ENCODE measurements around the gene GALNTL6. TPM values are rescaled to one million over a fixed set of nuclear protein-coding genes. Genes with fewer than 3 reads are reported as not detected.

Gene GALNTL6
- total and polyA plus RNA-seq, 9 of the 15 experiments (the other 6 are each of a cell fraction or from before 2014, with no cell fraction given), result 0.18 to 0.50 (median 0.29) TPM

DNA sequence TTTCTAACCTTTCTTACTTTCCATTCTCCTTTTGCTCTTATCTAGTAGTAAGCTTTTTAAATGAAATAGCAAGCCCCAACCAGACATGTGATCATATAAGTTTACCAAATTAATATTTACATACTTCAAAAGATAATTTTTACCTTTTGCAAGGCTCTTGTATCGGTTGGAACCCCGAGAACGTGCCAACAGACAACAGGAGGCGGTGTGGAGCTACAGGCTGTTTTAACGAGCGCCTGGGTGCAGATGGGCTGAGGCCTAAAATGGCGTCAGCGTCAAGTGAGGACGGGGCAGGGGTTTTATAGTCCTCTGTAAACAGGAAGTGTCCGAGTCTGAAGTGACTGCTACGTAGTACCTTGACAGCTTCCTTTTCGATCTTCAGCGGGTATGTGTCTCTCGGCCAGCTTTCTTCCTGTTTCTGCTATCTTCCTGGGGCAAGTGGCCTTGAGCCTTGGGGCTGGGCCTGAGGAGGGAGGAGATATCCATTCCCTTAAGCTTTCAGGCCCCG, 342.7 kb downstream of the GALNTL6 start (continued):
- TF ChIP-seq, protein P1, sequence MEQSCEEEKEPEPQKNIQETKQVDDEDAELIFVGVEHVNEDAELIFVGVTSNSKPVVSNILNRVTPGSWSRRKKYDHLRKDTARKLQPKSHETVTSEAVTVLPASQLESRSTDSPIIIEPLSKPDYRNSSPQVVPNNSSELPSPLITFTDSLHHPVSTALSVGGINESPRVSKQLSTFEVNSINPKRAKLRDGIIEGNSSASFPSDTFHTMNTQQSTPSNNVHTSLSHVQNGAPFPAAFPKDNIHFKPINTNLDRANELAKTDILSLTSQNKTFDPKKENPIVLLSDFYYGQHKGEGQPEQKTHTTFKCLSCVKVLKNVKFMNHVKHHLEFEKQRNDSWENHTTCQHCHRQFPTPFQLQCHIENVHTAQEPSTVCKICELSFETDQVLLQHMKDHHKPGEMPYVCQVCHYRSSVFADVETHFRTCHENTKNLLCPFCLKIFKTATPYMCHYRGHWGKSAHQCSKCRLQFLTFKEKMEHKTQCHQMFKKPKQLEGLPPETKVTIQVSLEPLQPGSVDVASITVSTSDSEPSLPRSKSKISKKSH (CRISPR knock-in tag; IDR thresholded peaks at IDR 0.05), result no peak
- TF ChIP-seq ATF1 (CRISPR knock-in tag; IDR thresholded peaks at IDR 0.05) (no peak), ATF1 (tag; IDR thresholded peaks at IDR 0.05) (peak; percentile 90), ZNF507 (tag; conservative IDR thresholded peaks at IDR 0.05) (no peak), ZNF124 (CRISPR knock-in tag; IDR thresholded peaks at IDR 0.05) (no peak), ZKSCAN1 (IDR thresholded peaks at IDR 0.05; ENCODE audit: low read depth, low read length) (no peak), MCM2 (IDR thresholded peaks at IDR 0.05; ENCODE audit: low read depth) (no peak), ZEB2 (IDR thresholded peaks at IDR 0.05) (no peak), POLR2A (conservative IDR thresholded peaks at IDR 0.05) (peak; percentile 89), POLR2AphosphoS5 (IDR thresholded peaks at IDR 0.05; ENCODE audit: control insufficient read depth, insufficient read depth, low read depth, low read length) (peak; percentile 90), GTF2E2 (tag; IDR thresholded peaks at IDR 0.05) (no peak), LEF1 (IDR thresholded peaks at IDR 0.05) (0 out of 2 replicates have a peak, but pooled peaks have one; percentile 36), L3MBTL2 (IDR thresholded peaks at IDR 0.05) (peak; percentile 27; the same call in 1 of the 2 replicates), RFX5 (IDR thresholded peaks at IDR 0.05; ENCODE audit: low read depth, low read length) (no peak), TOE1 (IDR thresholded peaks at IDR 0.05; ENCODE audit: borderline replicate concordance) (no peak), TOE1 (CRISPR knock-in tag; IDR thresholded peaks at IDR 0.05; ENCODE audit: borderline replicate concordance, low read depth) (no peak), ZNF146 (CRISPR knock-in tag; IDR thresholded peaks at IDR 0.05; ENCODE audit: unreplicated experiment) (no peak)
- TF ChIP-seq, protein P2, sequence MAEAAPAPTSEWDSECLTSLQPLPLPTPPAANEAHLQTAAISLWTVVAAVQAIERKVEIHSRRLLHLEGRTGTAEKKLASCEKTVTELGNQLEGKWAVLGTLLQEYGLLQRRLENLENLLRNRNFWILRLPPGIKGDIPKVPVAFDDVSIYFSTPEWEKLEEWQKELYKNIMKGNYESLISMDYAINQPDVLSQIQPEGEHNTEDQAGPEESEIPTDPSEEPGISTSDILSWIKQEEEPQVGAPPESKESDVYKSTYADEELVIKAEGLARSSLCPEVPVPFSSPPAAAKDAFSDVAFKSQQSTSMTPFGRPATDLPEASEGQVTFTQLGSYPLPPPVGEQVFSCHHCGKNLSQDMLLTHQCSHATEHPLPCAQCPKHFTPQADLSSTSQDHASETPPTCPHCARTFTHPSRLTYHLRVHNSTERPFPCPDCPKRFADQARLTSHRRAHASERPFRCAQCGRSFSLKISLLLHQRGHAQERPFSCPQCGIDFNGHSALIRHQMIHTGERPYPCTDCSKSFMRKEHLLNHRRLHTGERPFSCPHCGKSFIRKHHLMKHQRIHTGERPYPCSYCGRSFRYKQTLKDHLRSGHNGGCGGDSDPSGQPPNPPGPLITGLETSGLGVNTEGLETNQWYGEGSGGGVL (CRISPR knock-in tag; IDR thresholded peaks at IDR 0.05), result no peak
- TF ChIP-seq, protein P3, sequence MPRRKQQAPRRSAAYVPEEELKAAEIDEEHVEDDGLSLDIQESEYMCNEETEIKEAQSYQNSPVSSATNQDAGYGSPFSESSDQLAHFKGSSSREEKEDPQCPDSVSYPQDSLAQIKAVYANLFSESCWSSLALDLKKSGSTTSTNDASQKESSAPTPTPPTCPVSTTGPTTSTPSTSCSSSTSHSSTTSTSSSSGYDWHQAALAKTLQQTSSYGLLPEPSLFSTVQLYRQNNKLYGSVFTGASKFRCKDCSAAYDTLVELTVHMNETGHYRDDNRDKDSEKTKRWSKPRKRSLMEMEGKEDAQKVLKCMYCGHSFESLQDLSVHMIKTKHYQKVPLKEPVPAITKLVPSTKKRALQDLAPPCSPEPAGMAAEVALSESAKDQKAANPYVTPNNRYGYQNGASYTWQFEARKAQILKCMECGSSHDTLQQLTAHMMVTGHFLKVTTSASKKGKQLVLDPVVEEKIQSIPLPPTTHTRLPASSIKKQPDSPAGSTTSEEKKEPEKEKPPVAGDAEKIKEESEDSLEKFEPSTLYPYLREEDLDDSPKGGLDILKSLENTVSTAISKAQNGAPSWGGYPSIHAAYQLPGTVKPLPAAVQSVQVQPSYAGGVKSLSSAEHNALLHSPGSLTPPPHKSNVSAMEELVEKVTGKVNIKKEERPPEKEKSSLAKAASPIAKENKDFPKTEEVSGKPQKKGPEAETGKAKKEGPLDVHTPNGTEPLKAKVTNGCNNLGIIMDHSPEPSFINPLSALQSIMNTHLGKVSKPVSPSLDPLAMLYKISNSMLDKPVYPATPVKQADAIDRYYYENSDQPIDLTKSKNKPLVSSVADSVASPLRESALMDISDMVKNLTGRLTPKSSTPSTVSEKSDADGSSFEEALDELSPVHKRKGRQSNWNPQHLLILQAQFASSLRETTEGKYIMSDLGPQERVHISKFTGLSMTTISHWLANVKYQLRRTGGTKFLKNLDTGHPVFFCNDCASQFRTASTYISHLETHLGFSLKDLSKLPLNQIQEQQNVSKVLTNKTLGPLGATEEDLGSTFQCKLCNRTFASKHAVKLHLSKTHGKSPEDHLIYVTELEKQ (CRISPR knock-in tag; IDR thresholded peaks at IDR 0.05), result no peak
- TF ChIP-seq, protein P4, sequence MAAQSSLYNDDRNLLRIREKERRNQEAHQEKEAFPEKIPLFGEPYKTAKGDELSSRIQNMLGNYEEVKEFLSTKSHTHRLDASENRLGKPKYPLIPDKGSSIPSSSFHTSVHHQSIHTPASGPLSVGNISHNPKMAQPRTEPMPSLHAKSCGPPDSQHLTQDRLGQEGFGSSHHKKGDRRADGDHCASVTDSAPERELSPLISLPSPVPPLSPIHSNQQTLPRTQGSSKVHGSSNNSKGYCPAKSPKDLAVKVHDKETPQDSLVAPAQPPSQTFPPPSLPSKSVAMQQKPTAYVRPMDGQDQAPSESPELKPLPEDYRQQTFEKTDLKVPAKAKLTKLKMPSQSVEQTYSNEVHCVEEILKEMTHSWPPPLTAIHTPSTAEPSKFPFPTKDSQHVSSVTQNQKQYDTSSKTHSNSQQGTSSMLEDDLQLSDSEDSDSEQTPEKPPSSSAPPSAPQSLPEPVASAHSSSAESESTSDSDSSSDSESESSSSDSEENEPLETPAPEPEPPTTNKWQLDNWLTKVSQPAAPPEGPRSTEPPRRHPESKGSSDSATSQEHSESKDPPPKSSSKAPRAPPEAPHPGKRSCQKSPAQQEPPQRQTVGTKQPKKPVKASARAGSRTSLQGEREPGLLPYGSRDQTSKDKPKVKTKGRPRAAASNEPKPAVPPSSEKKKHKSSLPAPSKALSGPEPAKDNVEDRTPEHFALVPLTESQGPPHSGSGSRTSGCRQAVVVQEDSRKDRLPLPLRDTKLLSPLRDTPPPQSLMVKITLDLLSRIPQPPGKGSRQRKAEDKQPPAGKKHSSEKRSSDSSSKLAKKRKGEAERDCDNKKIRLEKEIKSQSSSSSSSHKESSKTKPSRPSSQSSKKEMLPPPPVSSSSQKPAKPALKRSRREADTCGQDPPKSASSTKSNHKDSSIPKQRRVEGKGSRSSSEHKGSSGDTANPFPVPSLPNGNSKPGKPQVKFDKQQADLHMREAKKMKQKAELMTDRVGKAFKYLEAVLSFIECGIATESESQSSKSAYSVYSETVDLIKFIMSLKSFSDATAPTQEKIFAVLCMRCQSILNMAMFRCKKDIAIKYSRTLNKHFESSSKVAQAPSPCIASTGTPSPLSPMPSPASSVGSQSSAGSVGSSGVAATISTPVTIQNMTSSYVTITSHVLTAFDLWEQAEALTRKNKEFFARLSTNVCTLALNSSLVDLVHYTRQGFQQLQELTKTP (IDR thresholded peaks at IDR 0.05; ENCODE audit: low read depth in 1 of 2, partially characterized antibody in 2 of 2), result no peak

All from K562 (cell line).